Right lung (tissue), 5 donors: ENCODE data around the gene FGD5. TPM values are rescaled to one million over a fixed set of nuclear protein-coding genes. Genes with fewer than 3 reads are reported as not detected.

ENCODE experiments used
- DNase-seq, 2 donors: peaks; one replicate each; pipeline ENCODE4 v3.0.0-alpha.2; 2013
- polyA plus RNA-seq, 5 donors: library from polyadenylated mRNA; unstranded; fragments of 120-200 nt; gene quantifications; one replicate each; pipeline versions ENCODE4 v1.2.1 to v1.2.3, GENCODE V29; 2013; ENCODE audit warnings: inconsistent platforms in 1 of 5, low replicate concordance in 1 of 5; ENCODE audit not compliant: insufficient read length in 5 of 5, insufficient read depth in 1 of 5

Gene FGD5
- polyA plus RNA-seq, 5 donors: 30.3 to 44.7 (median 37.8) TPM

DNA sequence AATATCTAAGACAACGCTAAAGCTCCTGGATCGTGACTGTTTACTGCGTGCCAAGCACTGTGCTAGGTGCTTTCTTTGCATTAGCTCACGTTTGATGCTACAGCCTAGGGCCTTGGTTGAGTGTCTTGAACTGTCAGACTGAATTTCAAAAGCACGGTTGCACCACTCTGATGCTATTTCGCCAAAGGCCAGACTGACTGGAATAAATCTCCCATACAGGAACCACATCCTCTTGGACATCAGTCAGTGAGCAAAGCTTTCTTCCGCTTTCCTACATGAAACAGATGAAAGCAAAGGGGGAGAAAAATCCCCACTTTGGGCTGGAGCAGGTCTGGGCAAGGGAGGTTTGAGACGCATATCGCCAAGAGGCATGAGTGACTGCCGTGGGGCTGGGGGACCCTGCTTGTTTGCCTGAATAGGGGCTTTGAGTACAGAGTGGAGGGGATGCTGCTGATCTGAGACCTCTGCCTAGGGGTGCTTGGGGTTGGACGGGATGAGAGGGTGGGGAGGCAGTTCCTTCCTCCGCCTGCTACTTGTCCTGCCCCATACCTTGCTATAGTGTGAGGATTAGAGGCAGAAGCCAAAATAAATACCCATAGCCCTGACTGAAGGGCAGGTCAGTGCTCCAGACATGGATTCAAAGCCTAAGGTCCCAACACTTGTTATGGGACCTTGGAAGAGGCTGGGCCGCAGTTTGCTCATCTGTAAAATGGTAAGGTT, 5.3 kb downstream of the FGD5 start:
- DNase-seq: no peak

- DNase-seq: no peak
Measured at GRCh38 chr3:14824646-14825045, 5.9 kb downstream of the FGD5 start.

DNA sequence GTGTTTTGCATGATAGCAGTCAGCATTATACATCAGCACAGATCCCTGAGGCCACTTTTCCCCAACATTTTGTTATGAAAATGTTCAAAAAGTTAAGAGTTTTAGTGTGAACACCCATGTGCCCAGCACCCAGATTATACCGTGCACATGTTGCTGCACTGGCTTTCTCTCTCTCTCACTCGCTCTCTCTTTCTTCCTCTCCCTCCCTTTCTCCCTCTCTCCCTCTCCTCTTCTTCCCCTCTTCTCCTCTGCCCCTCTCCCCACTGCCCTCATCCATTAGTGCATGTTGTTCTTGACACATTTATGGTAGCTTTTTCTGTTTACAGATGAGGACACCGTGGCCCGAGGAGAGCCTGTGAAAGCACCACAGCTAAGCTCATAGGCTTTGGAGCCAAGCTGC, 7.3 kb downstream of the FGD5 start:
- DNase-seq: no peak

DNA sequence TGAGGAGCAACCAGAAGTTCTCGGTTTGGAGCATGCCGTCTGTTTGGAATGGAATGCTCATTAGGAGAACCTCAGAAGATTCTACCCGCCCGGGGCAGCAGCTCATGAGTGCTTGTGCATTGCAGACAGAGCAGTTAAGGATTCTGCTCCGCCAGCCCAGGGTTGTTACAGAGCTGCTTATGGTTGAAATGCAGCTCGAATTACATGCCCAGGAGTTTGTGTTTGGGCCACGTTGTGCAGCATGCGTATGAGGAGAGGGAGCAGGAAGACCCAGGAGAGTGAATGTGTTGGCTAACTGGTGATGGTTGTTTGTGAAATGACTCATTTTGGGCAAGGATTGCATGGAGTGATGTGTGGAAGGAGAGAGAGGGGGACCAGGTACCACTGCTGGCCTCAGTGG, 9.0 kb downstream of the FGD5 start:
- DNase-seq: no peak

- DNase-seq: no peak
Measured at GRCh38 chr3:14829811-14830210, 11.0 kb downstream of the FGD5 start.

DNA sequence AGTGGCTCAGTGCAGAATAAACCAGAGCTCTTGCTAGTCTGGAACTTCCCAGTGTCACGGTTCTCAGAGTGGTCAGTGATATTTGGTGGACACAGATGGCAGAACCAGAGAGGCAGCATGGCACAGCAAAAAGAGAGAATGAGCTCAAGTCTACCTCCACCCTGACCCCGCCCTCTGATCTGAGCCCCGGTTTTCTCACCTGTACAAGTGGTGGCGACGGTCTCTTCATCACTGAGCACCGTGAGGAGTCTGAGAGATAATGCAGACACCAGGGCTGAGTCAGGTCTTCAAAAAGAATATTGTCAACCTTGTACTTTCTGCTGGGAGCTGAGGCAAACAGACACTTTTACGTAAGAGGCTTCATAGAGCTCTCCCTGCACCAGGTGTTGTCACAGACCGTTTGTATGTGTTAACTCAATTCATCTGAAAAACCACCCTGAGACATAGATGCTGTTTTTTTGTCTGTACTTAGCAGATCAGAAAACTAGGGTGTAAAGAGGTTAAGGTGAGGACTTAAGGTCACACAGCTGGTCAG, 13.2 kb downstream of the FGD5 start:
- DNase-seq: no peak

GRCh38 chr3:14832975-14833722, 14.4 kb downstream of the FGD5 start:
- DNase-seq: no peak

GRCh38 chr3:14834121-14834520, 15.4 kb downstream of the FGD5 start:
- no peak for DNase-seq

DNA sequence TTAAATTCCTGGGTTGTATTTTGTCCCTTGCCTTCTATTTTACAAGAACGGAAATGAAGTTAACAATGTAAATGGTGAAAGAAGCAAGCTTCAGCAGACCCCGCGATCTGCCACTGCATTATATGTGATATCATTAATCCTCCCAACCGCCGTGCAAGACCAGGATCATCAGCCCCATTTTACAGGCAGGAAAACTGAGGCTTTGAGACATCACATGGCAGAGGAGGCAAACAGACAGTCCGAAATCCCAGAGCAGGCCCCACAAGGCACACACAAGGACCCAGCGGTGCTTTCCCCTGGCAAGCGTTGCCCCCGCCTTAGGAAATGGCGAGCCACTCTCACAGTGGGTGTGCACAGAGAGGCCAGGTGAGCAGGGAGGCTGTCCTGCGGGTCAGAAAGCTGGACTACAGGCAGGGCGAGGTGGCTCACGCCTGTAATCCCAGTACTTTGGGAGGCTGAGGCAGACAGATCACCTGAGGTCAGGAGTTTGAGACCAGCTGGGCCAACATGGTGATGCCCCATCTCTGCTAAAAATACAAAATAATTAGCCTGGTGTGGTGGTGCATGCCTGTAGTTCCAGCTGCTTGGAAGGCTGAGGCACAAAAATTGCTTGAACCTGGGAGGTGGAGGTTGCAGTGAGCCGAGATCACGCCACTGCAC, 16.2 kb downstream of the FGD5 start:
- DNase-seq: no peak

- DNase-seq: no peak
Measured at GRCh38 chr3:14836049-14836468, 17.3 kb downstream of the FGD5 start.

GRCh38 chr3:14837186-14837877, 18.6 kb downstream of the FGD5 start:
- DNase-seq: no peak

DNA sequence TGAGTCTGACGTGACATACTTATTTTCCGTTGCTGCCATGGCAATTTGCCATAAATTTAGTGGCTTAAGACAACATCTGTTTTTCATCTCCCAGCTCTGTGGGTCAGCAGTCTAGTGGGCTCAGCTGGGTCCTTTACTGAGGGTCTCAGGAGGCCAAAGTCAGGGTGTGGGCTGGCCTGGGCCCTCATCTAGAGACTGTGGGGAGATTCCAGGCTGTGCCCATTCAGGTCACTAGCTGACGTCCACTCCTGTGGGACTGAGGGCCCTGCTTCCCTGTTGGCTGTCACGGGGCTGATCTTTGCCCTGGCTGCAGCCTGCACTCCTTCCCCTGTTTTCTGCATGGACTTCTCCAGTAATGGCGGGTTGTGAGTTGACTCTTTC, 19.1 kb downstream of the FGD5 start:
- DNase-seq: peak; percentile 71 to 73

GRCh38 chr3:14839236-14839635, 20.5 kb downstream of the FGD5 start:
- DNase-seq: no peak

GRCh38 chr3:14841836-14842235, 23.1 kb downstream of the FGD5 start:
- DNase-seq: peak in 1 of 2 donors; percentile 24

DNA sequence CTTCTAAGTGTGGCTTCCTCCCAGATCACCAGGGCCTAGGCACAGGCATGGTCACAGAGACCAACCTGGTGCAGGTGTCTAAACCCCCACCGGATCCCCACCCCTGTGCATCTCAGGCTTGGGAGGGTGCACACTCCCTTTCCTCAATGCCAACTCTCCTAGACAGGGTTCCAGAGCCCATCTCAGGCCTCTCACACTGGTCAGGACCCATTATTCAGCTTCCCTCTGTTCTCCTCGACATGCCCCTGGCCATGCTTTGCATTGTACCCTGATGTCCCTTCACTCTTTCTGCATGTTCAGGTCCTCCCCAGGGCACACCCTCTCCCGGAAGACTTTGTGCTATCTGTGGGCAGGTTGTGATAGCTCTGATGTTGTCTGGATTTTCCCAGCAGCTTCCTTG, 23.5 kb downstream of the FGD5 start:
- DNase-seq: no peak

- no peak for DNase-seq
Measured at GRCh38 chr3:14843321-14843720, 24.6 kb downstream of the FGD5 start.

DNA sequence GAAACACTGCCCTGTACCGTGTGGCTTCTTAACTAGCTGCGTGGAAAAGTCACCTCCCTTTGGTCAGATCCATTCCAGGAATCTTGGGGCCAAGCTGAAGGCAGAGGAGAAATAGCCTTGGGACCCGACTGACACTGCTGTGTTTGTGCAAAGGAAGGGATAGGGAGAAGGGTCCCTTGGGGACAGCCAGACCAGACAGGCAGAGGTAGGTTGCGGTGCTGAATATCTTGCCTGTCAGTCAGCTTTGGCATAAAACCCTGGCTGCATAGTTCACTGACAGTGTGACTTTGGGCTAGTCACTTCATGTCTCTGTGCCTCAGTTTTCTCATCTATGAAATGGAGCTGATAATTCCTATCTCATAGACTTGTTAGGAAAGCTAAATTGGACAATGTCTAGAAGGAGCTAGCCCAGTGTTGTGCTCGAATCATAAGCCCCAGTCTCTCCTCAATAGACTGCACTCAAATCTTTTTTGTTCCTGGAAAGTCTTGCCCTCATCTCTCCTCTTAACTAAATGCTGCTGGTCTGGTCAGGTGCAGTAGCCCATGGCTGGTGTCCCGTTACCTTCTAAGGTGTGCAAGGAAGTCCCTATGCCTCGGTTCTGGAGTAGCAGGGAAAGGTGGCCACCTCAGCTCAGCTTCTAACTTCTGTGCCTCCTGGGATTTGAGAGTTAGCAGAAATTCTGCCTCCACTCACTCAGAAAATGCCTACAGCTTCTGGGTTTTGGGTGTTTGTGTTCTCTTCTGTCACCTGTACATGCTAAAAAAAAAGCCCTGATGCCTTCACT, 25.8 kb downstream of the FGD5 start:
- DNase-seq: no peak

DNA sequence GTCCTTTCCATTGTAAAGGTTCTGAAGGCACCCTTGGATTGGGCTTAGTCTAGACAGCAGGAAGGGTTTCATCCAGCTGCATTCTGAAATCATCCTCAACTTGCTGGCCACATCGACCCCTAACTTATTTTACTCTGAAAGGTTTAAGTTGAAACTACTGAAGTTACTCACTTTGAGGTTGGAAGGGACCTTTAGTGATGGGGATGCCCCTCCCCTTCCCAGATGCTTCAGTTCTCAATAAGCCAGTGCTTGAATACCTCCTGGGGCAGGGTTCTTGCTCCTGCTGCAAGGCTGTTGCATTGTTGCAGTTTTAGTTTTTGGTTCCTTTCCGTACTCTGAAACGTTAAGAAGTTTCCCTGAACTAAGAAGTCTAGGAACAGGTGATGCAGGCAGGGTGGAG, 26.4 kb downstream of the FGD5 start:
- no peak for DNase-seq

DNA sequence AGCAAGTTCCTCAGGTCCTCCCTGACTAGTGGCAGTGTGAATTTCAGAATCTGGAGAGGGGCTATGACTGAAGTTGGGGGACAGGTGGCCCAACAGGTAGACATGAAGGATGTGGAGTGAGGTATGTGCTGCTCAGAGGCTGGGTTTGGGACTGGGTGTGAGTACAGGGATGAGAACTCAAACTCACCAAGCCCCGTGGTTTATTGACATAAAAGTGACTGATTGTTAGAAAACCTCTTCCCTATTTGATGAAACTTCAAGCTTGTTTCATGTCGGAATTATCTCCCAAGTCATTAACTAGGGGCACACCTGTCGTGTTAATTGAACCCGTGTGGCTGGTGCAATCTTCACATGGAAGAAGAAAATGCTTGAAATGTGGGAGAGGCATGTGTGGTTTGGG, 27.1 kb downstream of the FGD5 start:
- no peak for DNase-seq

GRCh38 chr3:14846226-14846880, 27.6 kb downstream of the FGD5 start:
- DNase-seq: no peak
